NCI-H1694 (cell line): ENCODE results near the gene TOB1.
"Not testable (repeated sequence)": the region's sequence is repeated elsewhere in the genome, so short reads cannot be mapped to it uniquely, and the experiment has no call there.

ENCODE experiments used
- DNase-seq: peaks from one replicate; lab custom pipeline; 2025; lab: John Stamatoyannopoulos, UW

The TOB1 gene

GRCh38 chr17:50898369-50899004 is 32.3 kb upstream of the TOB1 start:
- DNase-seq: no peak

GRCh38 chr17:50894513-50894912 is 28.4 kb upstream of the TOB1 start:
- not testable (repeated sequence) for DNase-seq

GRCh38 chr17:50893183-50893993 is 27.2 kb upstream of the TOB1 start:
- no peak for DNase-seq

GRCh38 chr17:50892101-50892776 is 26.1 kb upstream of the TOB1 start:
- DNase-seq: no peak

GRCh38 chr17:50891577-50891989 is 25.4 kb upstream of the TOB1 start:
- DNase-seq: no peak

GRCh38 chr17:50890675-50891516 is 24.7 kb upstream of the TOB1 start:
- DNase-seq: no peak

- DNase-seq: no peak
These were observed 23.5 kb upstream of the TOB1 start for GRCh38 chr17:50889528-50890118.

- no peak for DNase-seq
These were observed 21.6 kb upstream of the TOB1 start for GRCh38 chr17:50887705-50888245.

GRCh38 chr17:50884439-50885311 is 18.5 kb upstream of the TOB1 start:
- no peak for DNase-seq

GRCh38 chr17:50883850-50884438 is 17.8 kb upstream of the TOB1 start:
- no peak for DNase-seq

GRCh38 chr17:50882851-50883250 is 16.7 kb upstream of the TOB1 start:
- DNase-seq: no peak

- DNase-seq: no peak
These were observed 15.0 kb upstream of the TOB1 start for GRCh38 chr17:50881182-50881581.

GRCh38 chr17:50879086-50879485 is 12.9 kb upstream of the TOB1 start:
- no peak for DNase-seq

GRCh38 chr17:50877838-50878237 is 11.7 kb upstream of the TOB1 start:
- DNase-seq: no peak

- DNase-seq: not testable (repeated sequence)
These were observed 10.9 kb upstream of the TOB1 start for GRCh38 chr17:50877042-50877441.

- no peak for DNase-seq
These were observed 8.9 kb upstream of the TOB1 start for GRCh38 chr17:50875074-50875473.

GRCh38 chr17:50872710-50873424 is 6.7 kb upstream of the TOB1 start:
- DNase-seq: no peak

- DNase-seq: no peak
These were observed 5.7 kb upstream of the TOB1 start for GRCh38 chr17:50871898-50872297.

- DNase-seq: no peak
These were observed 5.2 kb upstream of the TOB1 start for GRCh38 chr17:50871364-50871763.
